Measurements from ENCODE around the gene EIF4B.

The EIF4B gene

GRCh38 chr12:53067993-53068770 is 61.9 kb downstream of the EIF4B start:
- no peak for DNase-seq (ENCODE audit: extremely low read depth in 1 of 2, low read depth in 1 of 2)

- DNase-seq (ENCODE audit: extremely low read depth in 1 of 2, low read depth in 1 of 2), result no peak
Observed at GRCh38 chr12:53068811-53069585, 62.7 kb downstream of the EIF4B start.

DNA sequence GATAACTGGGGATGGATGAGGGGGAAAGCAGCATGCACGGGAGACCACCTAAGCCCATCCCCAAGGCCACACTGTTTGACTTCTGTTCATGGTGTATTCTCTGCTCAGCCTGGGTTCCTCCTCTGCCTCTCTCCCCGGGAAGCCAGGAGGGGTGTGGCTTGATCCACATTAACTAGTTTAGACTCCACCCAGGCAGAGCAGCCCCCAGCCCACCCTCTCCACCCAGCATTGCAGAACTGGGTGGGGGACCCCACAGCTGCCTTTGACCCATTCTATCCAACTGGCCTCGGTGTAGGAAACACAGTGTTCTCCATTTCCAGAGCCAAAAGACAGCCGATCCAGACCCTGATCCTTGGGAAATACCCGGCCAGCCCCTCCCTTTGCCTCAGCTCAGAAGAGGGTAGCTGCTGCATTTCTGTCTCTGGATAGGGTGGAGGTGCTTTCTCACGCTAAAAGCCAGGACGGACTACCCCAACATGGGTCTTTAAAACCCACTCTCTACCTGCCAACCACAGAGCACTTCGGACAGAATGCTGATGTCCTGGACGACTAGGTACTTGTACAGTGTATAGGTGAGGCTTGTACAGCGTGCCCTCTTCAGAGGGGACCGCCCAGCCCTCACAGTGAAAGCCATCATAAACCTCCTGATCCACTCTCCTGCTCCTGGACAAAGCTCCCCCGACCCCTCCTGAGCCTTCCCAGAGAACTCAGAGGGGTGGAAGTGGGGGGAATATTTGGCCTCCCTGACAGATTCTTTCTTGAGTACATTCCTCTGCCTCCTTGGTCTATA is 63.6 kb downstream of the EIF4B start:
- DNase-seq (ENCODE audit: extremely low read depth in 1 of 2, low read depth in 1 of 2), result no peak

DNA sequence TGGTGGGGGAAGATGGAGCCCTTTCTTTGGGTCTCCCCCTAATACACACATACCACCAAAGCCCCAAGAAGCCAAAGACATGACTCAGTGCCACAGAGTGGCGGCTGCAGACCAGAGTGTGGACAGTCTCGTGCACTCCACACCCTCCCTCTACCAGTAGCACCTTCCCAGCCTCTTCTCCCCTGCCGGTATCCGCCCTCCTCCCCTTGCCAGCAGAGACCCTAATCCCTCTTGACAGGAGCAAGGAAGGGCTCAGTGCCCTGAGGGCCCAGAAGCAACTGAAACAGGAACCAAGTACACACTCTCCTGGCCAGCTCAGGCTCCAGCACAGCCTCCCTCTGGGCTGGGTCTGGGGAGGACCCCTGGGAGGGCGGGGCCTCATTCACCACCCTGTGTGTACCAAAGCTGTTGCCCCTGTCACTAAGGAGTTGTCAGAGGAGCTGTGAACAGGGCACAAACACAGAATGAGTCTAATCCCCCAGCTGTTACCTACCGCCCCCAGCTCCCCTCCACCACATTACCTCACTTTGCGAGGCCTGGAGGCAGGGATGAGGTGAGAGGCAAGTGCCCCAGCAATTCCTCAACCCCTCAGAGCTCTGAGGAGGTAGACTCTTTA is 64.7 kb downstream of the EIF4B start:
- DNase-seq (ENCODE audit: extremely low read depth in 1 of 2, low read depth in 1 of 2), result no peak

DNA sequence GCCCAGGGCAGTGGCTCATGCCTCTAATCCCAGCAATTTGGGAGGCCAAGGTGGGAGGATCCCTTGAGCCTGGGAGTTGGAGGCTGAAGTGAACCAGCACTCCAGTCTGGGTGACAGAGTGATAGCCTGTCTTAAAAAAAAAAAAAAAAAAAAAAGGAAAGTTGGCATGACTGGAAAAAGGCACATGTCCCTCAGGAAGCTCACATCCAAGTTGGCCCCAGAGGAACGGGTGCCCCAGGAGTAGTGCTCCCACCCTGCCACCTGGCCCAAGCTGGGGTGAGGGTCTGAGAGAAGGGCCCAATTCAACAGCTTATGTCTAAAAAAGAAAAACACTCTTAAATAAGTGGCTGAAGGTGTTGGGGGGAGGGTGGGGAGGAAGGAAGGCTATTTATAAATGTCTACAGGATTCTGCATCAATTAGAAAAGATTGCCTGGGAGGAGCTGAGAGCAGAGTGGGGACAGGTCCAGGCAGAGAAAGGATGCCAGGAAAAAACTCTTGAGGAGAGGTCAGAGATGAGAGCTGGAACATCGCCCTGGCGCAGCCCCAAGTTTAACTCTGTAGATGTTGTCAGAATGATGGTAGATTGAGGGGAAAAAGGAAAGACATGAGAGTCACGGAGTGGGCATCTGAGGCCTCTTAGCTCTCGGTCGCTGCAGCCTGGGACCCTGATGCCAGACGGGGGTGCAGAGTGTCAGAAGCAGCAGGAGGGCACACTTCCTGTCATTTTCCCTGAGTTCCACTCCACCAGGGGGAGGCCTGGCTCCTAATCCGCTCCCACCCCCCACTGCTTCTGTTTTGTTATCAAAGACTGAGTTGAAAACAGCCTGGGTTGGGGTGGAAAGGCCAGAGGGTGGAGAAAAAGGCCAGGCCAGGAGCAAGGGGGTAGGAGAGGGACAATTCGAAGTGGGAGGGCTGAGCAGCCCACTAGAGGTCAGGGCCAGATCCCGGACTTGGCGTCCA is 65.6 kb downstream of the EIF4B start:
- no peak for DNase-seq (ENCODE audit: extremely low read depth in 1 of 2, low read depth in 1 of 2)

GRCh38 chr12:53073881-53074280 is 67.6 kb downstream of the EIF4B start:
- DNase-seq (ENCODE audit: extremely low read depth in 1 of 2, low read depth in 1 of 2), result no peak

DNA sequence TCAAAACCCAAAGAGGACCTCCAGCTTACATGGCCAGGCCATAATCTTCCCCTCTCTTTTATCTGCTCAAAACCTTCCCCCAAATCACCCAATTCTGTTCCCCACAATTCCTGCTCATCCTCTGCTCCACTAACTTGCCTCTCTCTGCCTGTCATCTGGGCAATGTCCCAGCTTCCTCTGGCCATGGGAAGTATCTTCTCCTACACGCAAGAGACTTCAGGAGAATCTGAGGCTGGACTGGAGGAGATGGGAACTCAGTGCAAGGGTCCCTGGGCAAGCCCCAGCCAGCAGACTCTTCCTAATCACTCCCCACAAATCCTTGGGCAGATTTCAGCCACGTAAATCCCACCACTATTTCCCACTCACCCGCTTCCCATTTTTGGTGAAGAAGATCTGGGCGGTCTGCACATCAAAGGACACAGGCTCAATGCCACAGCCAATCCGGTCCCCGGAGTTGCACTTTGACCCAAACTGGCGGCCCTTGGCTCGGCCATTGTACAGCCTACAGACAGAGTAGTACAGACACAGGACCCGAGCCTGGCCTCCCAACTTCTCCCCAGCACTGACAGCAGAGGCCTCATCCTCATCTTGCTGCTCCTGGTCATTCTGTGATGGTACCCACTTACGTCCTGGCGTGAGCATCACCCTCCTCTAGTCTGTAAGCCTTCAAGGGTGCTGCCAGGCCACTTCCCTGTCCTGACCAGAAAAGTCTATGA is 68.2 kb downstream of the EIF4B start:
- DNase-seq (ENCODE audit: extremely low read depth in 1 of 2, low read depth in 1 of 2), result no peak

GRCh38 chr12:53074999-53075370 is 68.7 kb downstream of the EIF4B start:
- DNase-seq (ENCODE audit: extremely low read depth in 1 of 2, low read depth in 1 of 2), result no peak

DNA sequence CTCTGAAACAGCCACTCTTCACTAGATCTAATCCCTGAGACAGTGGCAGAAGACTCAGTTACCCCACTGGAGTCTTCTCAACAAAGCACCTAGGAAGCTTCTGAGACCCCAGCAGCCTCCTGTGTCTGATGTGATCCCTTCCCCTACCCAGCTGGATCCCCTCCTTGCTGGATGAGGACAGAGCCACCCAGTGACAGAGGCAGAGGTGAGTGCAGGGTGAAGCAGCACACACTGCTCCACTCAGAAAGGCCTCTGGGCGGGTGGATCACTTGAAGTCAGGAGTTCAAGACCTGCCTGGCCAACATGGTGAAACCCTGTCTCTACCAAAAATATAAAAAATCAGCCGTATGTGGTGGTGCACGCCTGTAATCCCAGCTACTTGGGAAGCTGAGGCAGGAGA is 70.2 kb downstream of the EIF4B start:
- no peak for DNase-seq (ENCODE audit: extremely low read depth in 1 of 2, low read depth in 1 of 2)

GRCh38 chr12:53077030-53077429 is 70.8 kb downstream of the EIF4B start:
- no peak for DNase-seq (ENCODE audit: extremely low read depth in 1 of 2, low read depth in 1 of 2)

DNA sequence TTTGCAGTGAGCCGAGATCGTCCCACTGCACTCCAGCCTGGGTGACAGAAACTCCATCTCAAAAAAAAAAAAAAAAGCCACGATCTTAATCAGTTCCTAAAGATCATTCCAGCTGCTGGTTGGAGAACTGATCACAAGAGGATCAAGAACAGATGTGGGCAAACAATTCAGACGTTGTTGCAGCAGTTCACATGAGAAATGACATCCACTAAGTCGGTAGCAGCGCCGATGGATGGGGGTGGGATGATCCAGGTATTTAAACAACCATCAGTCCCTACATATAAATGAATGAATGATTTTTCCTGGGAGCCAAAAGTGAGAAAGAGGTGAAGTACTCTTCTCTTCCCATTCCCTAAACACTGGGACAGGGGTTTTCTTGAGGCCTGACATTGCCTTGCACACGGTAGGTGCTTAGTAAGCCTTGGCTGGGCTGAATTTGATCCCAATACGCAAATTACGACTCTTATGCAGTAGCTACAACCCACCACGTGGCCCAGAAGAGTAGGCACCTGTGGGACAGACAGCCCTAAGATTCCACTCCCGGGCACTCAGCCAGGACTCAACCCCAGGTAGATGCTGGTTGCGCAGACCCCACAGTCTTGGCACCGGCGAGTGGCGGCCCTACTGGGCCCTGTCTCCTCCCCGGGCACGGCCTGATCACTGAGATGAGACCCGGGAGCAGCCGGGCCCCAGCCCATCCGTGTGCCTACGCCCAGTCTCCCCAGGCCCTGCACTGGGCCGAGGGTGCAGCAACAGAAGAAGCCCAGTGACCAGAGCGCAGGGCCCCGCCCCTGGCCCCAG is 72.4 kb downstream of the EIF4B start:
- DNase-seq (ENCODE audit: extremely low read depth in 1 of 2, low read depth in 1 of 2), result no peak

- DNase-seq (ENCODE audit: extremely low read depth in 1 of 2, low read depth in 1 of 2), result peak; percentile 91 to 93
Observed at GRCh38 chr12:53079226-53080117, 73.2 kb downstream of the EIF4B start, which contains the start of gene SPRYD3. SPRYD3 (minus strand) TSS chr12:53079390; CDS start chr12:53079333, 57 bp downstream.

GRCh38 chr12:53082637-53083175 is 76.5 kb downstream of the EIF4B start:
- no peak for DNase-seq (ENCODE audit: extremely low read depth in 1 of 2, low read depth in 1 of 2)

DNA sequence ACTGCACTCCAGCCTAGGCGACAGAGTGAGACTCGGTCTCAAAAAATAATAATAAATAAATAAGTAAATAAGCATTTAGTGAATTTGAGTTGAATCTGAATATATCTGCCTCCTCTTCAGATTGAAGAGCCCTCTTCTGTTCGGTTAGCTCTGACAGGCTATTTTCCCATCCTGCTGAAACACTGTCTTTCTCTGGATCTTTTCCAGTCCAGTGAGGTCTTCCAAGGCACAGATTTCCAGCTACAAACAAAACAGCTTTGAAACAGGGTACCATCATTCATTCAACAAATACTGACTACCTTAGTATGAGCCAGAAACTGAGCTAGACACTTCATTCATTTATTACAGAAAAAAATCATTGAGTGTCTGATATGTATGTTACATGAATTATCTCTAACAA is 80.1 kb downstream of the EIF4B start:
- DNase-seq (ENCODE audit: extremely low read depth in 1 of 2, low read depth in 1 of 2), result no peak

DNA sequence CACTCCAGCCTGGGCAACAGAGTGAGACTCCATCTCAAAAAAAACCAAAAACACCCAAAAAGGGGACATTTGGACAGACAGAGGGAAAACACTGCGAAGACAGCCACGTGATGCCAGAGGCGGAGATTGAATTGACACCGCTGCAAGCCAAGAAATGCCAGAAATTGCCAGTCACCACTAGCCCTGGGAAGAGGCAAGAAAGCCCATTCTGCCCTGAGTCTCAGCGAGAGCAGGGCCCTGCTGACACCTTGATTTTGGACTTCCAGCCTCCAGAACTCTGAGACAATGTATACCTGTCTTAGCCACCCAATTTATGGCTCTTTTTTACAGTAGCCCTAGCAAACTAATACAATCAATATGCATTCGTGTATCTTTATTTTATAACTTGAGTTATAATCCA is 83.8 kb downstream of the EIF4B start:
- no peak for DNase-seq (ENCODE audit: extremely low read depth in 1 of 2, low read depth in 1 of 2)

DNA sequence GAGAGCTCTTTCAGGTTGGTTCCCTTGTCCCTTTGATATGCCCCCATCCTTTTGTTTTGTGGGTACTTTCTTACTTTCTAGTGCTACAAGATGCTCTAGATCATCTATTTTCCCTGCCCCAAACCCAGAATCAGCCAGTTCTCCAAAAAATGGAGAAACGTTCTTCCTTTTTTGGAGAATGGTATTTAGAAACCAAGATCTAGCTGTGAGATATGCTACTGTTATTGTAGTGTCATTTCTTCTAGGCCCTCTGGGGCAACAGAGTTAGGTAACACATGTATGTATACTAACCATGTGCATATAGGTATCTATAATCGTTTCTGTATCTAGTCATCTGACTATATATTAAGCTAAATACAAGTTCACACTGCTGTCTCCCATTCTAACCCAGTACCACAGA is 84.3 kb downstream of the EIF4B start:
- no peak for DNase-seq (ENCODE audit: extremely low read depth in 1 of 2, low read depth in 1 of 2)

DNA sequence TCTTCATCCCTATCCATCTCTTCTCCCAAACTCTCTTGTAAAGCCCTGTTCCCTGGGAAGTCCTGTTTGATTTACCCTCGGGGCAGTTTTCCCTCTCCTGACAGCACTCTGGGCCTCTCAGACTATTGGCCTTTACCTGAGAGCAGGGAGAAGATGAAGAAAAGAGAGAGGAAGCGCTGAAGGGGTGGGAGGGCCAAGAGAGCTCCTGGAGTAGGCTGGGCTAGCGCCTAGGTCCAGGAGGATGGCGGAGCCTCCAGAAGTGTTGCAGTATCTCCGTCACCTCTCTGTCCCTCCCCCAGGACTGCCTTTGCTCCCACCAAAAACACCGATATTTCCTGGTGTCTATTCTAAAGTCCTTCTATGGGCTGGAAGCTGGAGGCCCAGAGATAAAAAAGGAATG is 85.5 kb downstream of the EIF4B start:
- no peak for DNase-seq (ENCODE audit: extremely low read depth in 1 of 2, low read depth in 1 of 2)

Measured in activated CD8-positive, alpha-beta memory T cell treated with anti-CD3 and anti-CD28 coated beads for 1 hour (primary cell).